CD4-positive, alpha-beta T cell (primary cell): ENCODE data around the gene ESRRG. TPM values are rescaled to one million over a fixed set of nuclear protein-coding genes. Genes with fewer than 3 reads are reported as not detected.

ENCODE experiments used
- ATAC-seq: fragments of 200-7000 bp; cut with Tn5 transposase; one replicate; pipeline ENCODE4 v1.10.0; 2022; ENCODE audit warnings: mild to moderate bottlenecking; ENCODE audit not compliant: poor library complexity
- CTCF ChIA-PET: fragments of 350-600 bp; sonication (Branson Sonifier 250); formaldehyde crosslinking; loops from one replicate; lab custom pipeline; 2021; ENCODE audit warnings: antibody characterized with exemption, inconsistent platforms; lab: Charles Lee
- POLR2A ChIA-PET: fragments of 350-600 bp; sonication (Branson Sonifier 250); formaldehyde crosslinking; loops from one replicate; lab custom pipeline; 2021; ENCODE audit warnings: antibody characterized with exemption, inconsistent platforms; lab: Charles Lee
- DNase-seq, 14 experiments: peaks; one replicate each; pipeline ENCODE4 v3.0.0-alpha.2; 2013 to 2020; ENCODE audit warnings: mixed read lengths in 2 of 14
- H3K27ac ChIP-seq, 2 donors: one replicate each; pipeline versions ENCODE4 v1.5.1 to v1.7.0; 2013; ENCODE audit warnings: low read length in 2 of 2, low read depth in 1 of 2, mild to moderate bottlenecking in 1 of 2
- H3K27me3 ChIP-seq, 2 experiments: 1 replicate in 1 of 2; 2 replicates in 1 of 2; pipeline versions ENCODE4 v1.6.1 to v1.7.0; 2013; ENCODE audit warnings: low read length in 2 of 2, control low read depth in 1 of 2, mild to moderate bottlenecking in 1 of 2, moderate library complexity in 1 of 2; ENCODE audit not compliant: insufficient read depth in 2 of 2, control insufficient read depth in 1 of 2
- H3K36me3 ChIP-seq: one replicate; pipeline ENCODE4 v1.6.1; 2013; ENCODE audit warnings: low read length, control low read depth; ENCODE audit not compliant: insufficient read depth
- H3K4me1 ChIP-seq: one replicate; pipeline ENCODE4 v1.6.1; 2013; ENCODE audit warnings: low read length, control low read depth; ENCODE audit not compliant: insufficient read depth
- H3K4me3 ChIP-seq: one replicate; pipeline ENCODE4 v1.5.1; 2013; ENCODE audit warnings: mild to moderate bottlenecking, low read length, moderate library complexity
- H3K9me3 ChIP-seq, 2 experiments: 1 replicate in 1 of 2; 2 replicates in 1 of 2; pipeline versions ENCODE4 v1.6.1 to v1.7.0; 2013; ENCODE audit warnings: low read length in 2 of 2, mild to moderate bottlenecking in 2 of 2, control low read depth in 1 of 2, moderate library complexity in 1 of 2; ENCODE audit not compliant: control insufficient read depth in 1 of 2, insufficient read depth in 1 of 2
- H3K27ac Mint-ChIP-seq: one replicate; pipeline ENCODE4 v1.8.0; 2020; ENCODE audit warnings: mixed read lengths
- H3K27me3 Mint-ChIP-seq: one replicate; pipeline ENCODE4 v1.8.0; 2021; ENCODE audit warnings: mixed read lengths
- H3K36me3 Mint-ChIP-seq: one replicate; pipeline ENCODE4 v1.8.0; 2021; ENCODE audit warnings: low read depth, mixed read lengths
- H3K4me1 Mint-ChIP-seq: one replicate; pipeline ENCODE4 v1.8.0; 2021; ENCODE audit warnings: low read depth, mixed read lengths
- H3K4me3 Mint-ChIP-seq: one replicate; pipeline ENCODE4 v1.8.0; 2020; ENCODE audit warnings: mild to moderate bottlenecking, mixed read lengths
- H3K9me3 Mint-ChIP-seq: one replicate; pipeline ENCODE4 v1.8.0; 2020; ENCODE audit warnings: mixed read lengths
- CTCF ChIP-seq: fragments of 200-600 bp; IDR thresholded peaks from one replicate; pipeline ENCODE4 v1.8.0; 2022; ENCODE audit warnings: antibody characterized with exemption, mild to moderate bottlenecking
- intact Hi-C, 2 experiments: fragments of 100-400 bp; cut with DNase I in 1 of 2; cut with micrococcal nuclease in 1 of 2; formaldehyde crosslinking; loops; one replicate each; pipeline versions ENCODE4 v1.15.1 to v1.9.0; 2023 to 2025; cut with DNase I, micrococcal nuclease
- total RNA-seq, 174 experiments: library from RNA in 2 of 174; stranded (reverse) in 2 of 174; gene quantifications; one replicate each; pipeline ENCODE4 v1.2.3 and lab custom pipeline; 2021 to 2026

The ESRRG gene
- total RNA-seq, 2 experiments from 2014 or later, result not detected

- Histone ChIP-seq H3K27me3 (no peaks in the 10 kb centered on the region), H3K9me3 (peaks cover 0 to 4% of the 10 kb centered on the region in 2 experiments), H3K36me3 (no peaks in the 10 kb centered on the region), H3K4me3 (no peak overlapping the region), H3K4me1 (no peaks in the 10 kb centered on the region), H3K27ac (no peak overlapping the region)
- no peaks in the 10 kb centered on the region for H3K27me3 Mint-ChIP-seq
- DNase-seq, result no peak
- H3K27ac Mint-ChIP-seq, result no peak overlapping the region
- CTCF ChIA-PET, result no interaction called here
- POLR2A ChIA-PET, result no interaction called here
- no peak for TF ChIP-seq CTCF
- no peaks in the 10 kb centered on the region for H3K4me1 Mint-ChIP-seq
- H3K9me3 Mint-ChIP-seq, result peaks cover 2% of the 10 kb centered on the region
- intact Hi-C loops, result no loop called here
- no peak overlapping the region for H3K4me3 Mint-ChIP-seq
- no peak for ATAC-seq
- H3K36me3 Mint-ChIP-seq, result no peaks in the 10 kb centered on the region
Observed at GRCh38 chr1:216459651-216460207, 263.5 kb downstream of the ESRRG start.

GRCh38 chr1:216458812-216459211 is 264.4 kb downstream of the ESRRG start:
- Histone ChIP-seq H3K27ac (no peak overlapping the region), H3K4me1 (no peaks in the 10 kb centered on the region), H3K27me3 (no peaks in the 10 kb centered on the region), H3K9me3 (peaks cover 0 to 4% of the 10 kb centered on the region in 2 experiments), H3K36me3 (no peaks in the 10 kb centered on the region), H3K4me3 (no peak overlapping the region)
- H3K4me1 Mint-ChIP-seq, result no peaks in the 10 kb centered on the region
- H3K36me3 Mint-ChIP-seq, result no peaks in the 10 kb centered on the region
- no peaks in the 10 kb centered on the region for H3K27me3 Mint-ChIP-seq
- POLR2A ChIA-PET, result no interaction called here
- no peak overlapping the region for H3K4me3 Mint-ChIP-seq
- CTCF ChIA-PET, result no interaction called here
- no peak for TF ChIP-seq CTCF
- H3K9me3 Mint-ChIP-seq, result no peaks in the 10 kb centered on the region
- ATAC-seq (no peak), DNase-seq (no peak)
- H3K27ac Mint-ChIP-seq, result no peak overlapping the region
- intact Hi-C loops, result no loop called here

GRCh38 chr1:216457356-216457755 is 265.9 kb downstream of the ESRRG start:
- Histone ChIP-seq H3K9me3 (peaks cover 0 to 4% of the 10 kb centered on the region in 2 experiments), H3K27ac (no peak overlapping the region), H3K27me3 (no peaks in the 10 kb centered on the region), H3K36me3 (no peaks in the 10 kb centered on the region), H3K4me3 (no peak overlapping the region), H3K4me1 (no peaks in the 10 kb centered on the region)
- Mint-ChIP-seq H3K27ac (no peak overlapping the region), H3K4me1 (no peaks in the 10 kb centered on the region), H3K4me3 (no peak overlapping the region), H3K36me3 (no peaks in the 10 kb centered on the region), H3K27me3 (no peaks in the 10 kb centered on the region), H3K9me3 (peaks cover 2% of the 10 kb centered on the region)
- no peak for ATAC-seq
- no peak for DNase-seq
- CTCF ChIA-PET, result no interaction called here
- intact Hi-C loops, result no loop called here
- POLR2A ChIA-PET, result no interaction called here
- TF ChIP-seq CTCF, result no peak
